H1 (cell line): ENCODE results near the gene CHST8.

Source experiments
- EP300 ChIP-seq, 2 experiments: IDR thresholded peaks; 1 replicate in 1 of 2; 2 replicates in 1 of 2; pipeline ENCODE4 v1.6.1; 2011 to 2012; ENCODE audit warnings: low read depth in 2 of 2, low read length in 2 of 2, mild to moderate bottlenecking in 2 of 2, borderline replicate concordance in 1 of 2, inconsistent platforms in 1 of 2, moderate library complexity in 1 of 2
- POLR2A ChIP-seq, 2 experiments: IDR thresholded peaks; 1 replicate in 1 of 2; 2 replicates in 1 of 2; pipeline ENCODE4 v1.6.1; 2011; ENCODE audit warnings: low read depth in 2 of 2, low read length in 2 of 2, mild to moderate bottlenecking in 2 of 2; ENCODE audit errors: control extremely low read depth in 1 of 2
- RAD21 ChIP-seq, 2 experiments: IDR thresholded peaks in 1 of 2; conservative IDR thresholded peaks in 1 of 2; 2 replicates each; pipeline ENCODE4 v1.6.1; 2011; ENCODE audit warnings: low read depth in 2 of 2, low read length in 2 of 2, improper control_type of control experiment in 1 of 2, inconsistent platforms in 1 of 2, mild to moderate bottlenecking in 1 of 2, moderate library complexity in 1 of 2
- RBBP5 ChIP-seq: IDR thresholded peaks from 2 replicates; pipeline ENCODE4 v1.7.1; 2012; ENCODE audit warnings: low read depth, mild to moderate bottlenecking, inconsistent platforms, low read length, moderate library complexity, borderline replicate concordance
- SIN3A ChIP-seq, 2 experiments: IDR thresholded peaks in 1 of 2; conservative IDR thresholded peaks in 1 of 2; 2 replicates each; pipeline ENCODE4 v1.6.1; 2011 to 2012; ENCODE audit warnings: low read length in 2 of 2, improper control_type of control experiment in 1 of 2, low read depth in 1 of 2, mild to moderate bottlenecking in 1 of 2
- TEAD4 ChIP-seq: IDR thresholded peaks from 2 replicates; pipeline ENCODE4 v1.6.1; 2012; ENCODE audit warnings: low read depth, low read length, inconsistent platforms, mixed read lengths
- TF ChIP-seq, protein P1 (sequence below), 3 experiments: IDR thresholded peaks; 1 replicate in 2 of 3; 2 replicates in 1 of 3; pipeline versions ENCODE4 v1.5.1 to v1.6.1; 2011; ENCODE audit warnings: low read length in 3 of 3, mild to moderate bottlenecking in 3 of 3, inconsistent platforms in 2 of 3, low read depth in 1 of 3, moderate library complexity in 1 of 3; ENCODE audit not compliant: insufficient read depth in 1 of 3; ENCODE audit errors: control extremely low read depth in 1 of 3

DNA sequence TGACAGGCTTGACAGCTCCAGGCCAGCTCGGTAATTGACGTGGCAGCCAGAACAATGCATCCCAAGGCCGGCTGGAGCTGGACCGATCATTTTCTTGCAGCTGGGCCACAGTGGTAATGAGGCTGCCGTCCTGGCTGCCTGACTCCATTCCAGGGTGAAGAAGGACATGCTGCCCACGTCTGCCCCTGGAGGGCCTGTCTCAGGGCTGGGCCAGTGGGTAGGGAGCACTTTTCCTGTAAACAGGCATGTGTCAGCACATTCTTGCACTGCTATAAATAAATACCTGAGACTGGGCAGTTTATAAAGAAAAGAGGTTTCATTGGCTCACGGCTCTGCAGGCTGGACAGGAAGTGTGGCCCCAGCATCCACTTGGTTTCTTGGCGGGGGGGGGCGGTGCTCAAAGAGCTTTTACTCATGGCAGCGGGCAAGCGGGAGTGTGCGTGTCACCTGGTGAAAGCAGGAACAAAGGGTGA lies 136.8 kb downstream of the CHST8 start:
- no peak for TF ChIP-seq RAD21 (IDR thresholded peaks at IDR 0.05 in 1 of 2, conservative IDR thresholded peaks at IDR 0.05 in 1 of 2; ENCODE audit: low read depth in 2 of 2, low read length in 2 of 2)
- TF ChIP-seq TEAD4: no peak
- no peak for TF ChIP-seq POLR2A (IDR thresholded peaks at IDR 0.05; ENCODE audit: control extremely low read depth in 1 of 2, low read depth in 2 of 2, low read length in 2 of 2)
- no peak for TF ChIP-seq RBBP5
- TF ChIP-seq, protein P1, sequence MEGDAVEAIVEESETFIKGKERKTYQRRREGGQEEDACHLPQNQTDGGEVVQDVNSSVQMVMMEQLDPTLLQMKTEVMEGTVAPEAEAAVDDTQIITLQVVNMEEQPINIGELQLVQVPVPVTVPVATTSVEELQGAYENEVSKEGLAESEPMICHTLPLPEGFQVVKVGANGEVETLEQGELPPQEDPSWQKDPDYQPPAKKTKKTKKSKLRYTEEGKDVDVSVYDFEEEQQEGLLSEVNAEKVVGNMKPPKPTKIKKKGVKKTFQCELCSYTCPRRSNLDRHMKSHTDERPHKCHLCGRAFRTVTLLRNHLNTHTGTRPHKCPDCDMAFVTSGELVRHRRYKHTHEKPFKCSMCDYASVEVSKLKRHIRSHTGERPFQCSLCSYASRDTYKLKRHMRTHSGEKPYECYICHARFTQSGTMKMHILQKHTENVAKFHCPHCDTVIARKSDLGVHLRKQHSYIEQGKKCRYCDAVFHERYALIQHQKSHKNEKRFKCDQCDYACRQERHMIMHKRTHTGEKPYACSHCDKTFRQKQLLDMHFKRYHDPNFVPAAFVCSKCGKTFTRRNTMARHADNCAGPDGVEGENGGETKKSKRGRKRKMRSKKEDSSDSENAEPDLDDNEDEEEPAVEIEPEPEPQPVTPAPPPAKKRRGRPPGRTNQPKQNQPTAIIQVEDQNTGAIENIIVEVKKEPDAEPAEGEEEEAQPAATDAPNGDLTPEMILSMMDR (IDR thresholded peaks at IDR 0.05; ENCODE audit: control extremely low read depth in 1 of 3, insufficient read depth in 1 of 3, low read depth in 1 of 3, low read length in 3 of 3): no peak
- TF ChIP-seq EP300 (IDR thresholded peaks at IDR 0.05; ENCODE audit: borderline replicate concordance in 1 of 2, low read depth in 2 of 2, low read length in 2 of 2): no peak
- no peak for TF ChIP-seq SIN3A (conservative IDR thresholded peaks at IDR 0.05 in 1 of 2, IDR thresholded peaks at IDR 0.05 in 1 of 2; ENCODE audit: low read depth in 1 of 2, low read length in 2 of 2)
